Peyer's patch (tissue), 4 donors: ENCODE data around the gene EXD3.

ENCODE experiments used
- CTCF ChIP-seq, 6 experiments: fragments of 450-650 bp in 4 of 6; fragments of 200-600 bp in 2 of 6; sonication (generic) in 1 of 6; IDR thresholded peaks; one replicate each; pipeline ENCODE4 v1.5.1; 2017 to 2019; ENCODE audit warnings: antibody characterized with exemption in 6 of 6, mild to moderate bottlenecking in 3 of 6, moderate library complexity in 1 of 6
- POLR2A ChIP-seq, 2 donors: fragments of 450-650 bp; IDR thresholded peaks; one replicate each; pipeline ENCODE4 v1.5.1; 2017; ENCODE audit warnings: antibody characterized with exemption in 2 of 2, mild to moderate bottlenecking in 2 of 2, moderate library complexity in 2 of 2

DNA sequence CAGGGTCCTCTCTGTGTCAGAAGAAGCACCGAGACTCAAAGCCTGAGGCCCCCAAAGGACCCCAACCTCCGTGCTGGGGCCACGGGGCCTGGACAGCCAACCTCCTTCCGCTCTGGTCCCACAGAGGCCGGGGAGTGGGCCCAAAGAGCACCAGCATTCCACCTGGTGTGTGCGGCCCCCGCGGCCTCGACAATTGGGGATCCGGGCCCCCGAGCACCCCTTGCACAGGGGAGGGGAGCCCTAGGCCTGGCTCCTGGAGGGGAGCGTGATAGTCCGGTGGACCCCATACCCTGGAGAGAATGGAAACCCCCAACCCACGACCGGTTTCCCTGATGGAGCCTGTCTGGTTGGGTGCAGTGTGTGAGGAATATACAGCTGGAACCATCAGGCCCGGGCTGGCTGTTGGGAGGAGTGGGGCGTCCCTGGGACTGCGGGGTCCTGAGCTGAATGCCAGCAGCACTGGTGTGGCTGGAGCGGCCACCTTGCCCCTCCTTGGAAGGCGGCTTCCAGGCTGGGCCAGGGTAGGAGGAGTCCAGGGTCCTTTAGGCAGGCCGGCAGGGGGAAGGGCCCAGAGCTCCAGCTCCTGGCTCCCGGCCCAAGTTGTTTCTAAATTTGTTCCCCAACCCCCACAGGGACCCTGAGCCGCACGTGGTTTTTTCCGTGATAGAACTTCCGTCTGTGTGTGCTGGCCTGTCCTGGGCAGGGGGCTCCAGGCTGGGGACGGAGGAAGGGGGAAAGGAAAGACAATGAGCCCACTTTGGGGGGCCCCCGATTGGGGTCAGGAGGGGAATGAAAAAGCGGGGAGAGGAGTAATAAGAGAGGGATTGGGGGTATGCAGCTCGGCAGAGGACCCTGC lies 146.3 kb downstream of the EXD3 start:
- TF ChIP-seq CTCF (IDR thresholded peaks at IDR 0.05): no peak
- TF ChIP-seq POLR2A (IDR thresholded peaks at IDR 0.05): no peak
